GM23338 (cell line): ENCODE results near the gene HBM. TPM values are rescaled to one million over a fixed set of nuclear protein-coding genes. Genes with fewer than 3 reads are reported as not detected.

Experiments
- ATAC-seq: fragments of 200-7000 bp; cut with Tn5 transposase; 3 replicates; pipeline ENCODE4 v1.9.1; 2020
- DNase-seq: peaks from one replicate; pipeline ENCODE4 v3.0.0-alpha.2; 2015; ENCODE audit warnings: low spot score
- H2AFZ ChIP-seq: fragments of 200-600 bp; sonication (generic); 2 replicates; pipeline ENCODE4 v1.8.0; 2016; ENCODE audit warnings: antibody characterized with exemption, mild to moderate bottlenecking, moderate library complexity
- H3F3A ChIP-seq: fragments of 200-600 bp; sonication (generic); replicated peaks from 2 replicates; pipeline ENCODE4 v1.8.0; 2017; ENCODE audit warnings: antibody characterized with exemption, mixed run types, low read depth
- H3K27ac ChIP-seq: fragments of 200-600 bp; sonication (generic); 2 replicates; pipeline ENCODE4 v1.6.1; 2016; ENCODE audit warnings: low read depth
- H3K27me3 ChIP-seq: fragments of 200-600 bp; sonication (generic); 2 replicates; pipeline ENCODE4 v1.8.0; 2016; ENCODE audit warnings: mild to moderate bottlenecking, mixed run types, moderate library complexity; ENCODE audit not compliant: insufficient read depth
- H3K36me3 ChIP-seq: fragments of 200-600 bp; sonication (generic); 2 replicates; pipeline ENCODE4 v1.8.0; 2016; ENCODE audit warnings: mild to moderate bottlenecking; ENCODE audit not compliant: insufficient read depth
- H3K4me1 ChIP-seq: fragments of 200-600 bp; sonication (generic); 2 replicates; pipeline ENCODE4 v1.8.0; 2016; ENCODE audit warnings: mild to moderate bottlenecking, moderate library complexity; ENCODE audit not compliant: insufficient read depth
- H3K4me2 ChIP-seq: fragments of 200-600 bp; sonication (generic); 2 replicates; pipeline ENCODE4 v1.7.1; 2017; ENCODE audit warnings: mixed run types
- H3K4me3 ChIP-seq: fragments of 200-600 bp; sonication (generic); 2 replicates; pipeline ENCODE4 v1.6.1; 2016; ENCODE audit warnings: mixed run types
- H3K79me2 ChIP-seq: fragments of 200-600 bp; sonication (generic); replicated peaks from 2 replicates; pipeline ENCODE4 v1.8.0; 2017; ENCODE audit warnings: mild to moderate bottlenecking; ENCODE audit not compliant: insufficient read depth
- H3K9me2 ChIP-seq: fragments of 200-600 bp; sonication (generic); 2 replicates; pipeline ENCODE4 v1.8.0; 2017; ENCODE audit not compliant: insufficient read depth
- H4K20me1 ChIP-seq: fragments of 200-600 bp; sonication (generic); replicated peaks from 2 replicates; pipeline ENCODE4 v1.8.0; 2017; ENCODE audit warnings: mild to moderate bottlenecking; ENCODE audit not compliant: insufficient read depth
- H3K27ac Mint-ChIP-seq: 2 replicates; pipeline ENCODE4 v1.8.0; 2020; ENCODE audit warnings: inconsistent platforms, mild to moderate bottlenecking, moderate library complexity, mixed read lengths
- H3K27me3 Mint-ChIP-seq: 3 replicates; pipeline ENCODE4 v1.8.0; 2022; ENCODE audit warnings: low read depth, mild to moderate bottlenecking, moderate library complexity, mixed read lengths, inconsistent platforms; ENCODE audit not compliant: insufficient read depth, poor library complexity
- H3K36me3 Mint-ChIP-seq: 3 replicates; pipeline ENCODE4 v1.8.0; 2021; ENCODE audit warnings: low read depth, mild to moderate bottlenecking, inconsistent platforms, moderate library complexity, mixed read lengths
- H3K4me1 Mint-ChIP-seq: 3 replicates; pipeline ENCODE4 v1.8.0; 2020; ENCODE audit warnings: mild to moderate bottlenecking, inconsistent platforms, mixed read lengths
- H3K4me3 Mint-ChIP-seq: 3 replicates; pipeline ENCODE4 v1.8.0; 2021; ENCODE audit warnings: moderate library complexity, mild to moderate bottlenecking, inconsistent platforms, mixed read lengths
- H3K9me3 Mint-ChIP-seq: 3 replicates; pipeline ENCODE4 v1.8.0; 2020; ENCODE audit warnings: moderate library complexity, mild to moderate bottlenecking, inconsistent platforms, mixed read lengths
- EZH2phosphoT487 ChIP-seq: fragments of 200-600 bp; sonication (generic); IDR thresholded peaks from one replicate; pipeline ENCODE4 v1.8.1; 2018; ENCODE audit warnings: antibody characterized with exemption; ENCODE audit not compliant: unreplicated experiment
- JUNB ChIP-seq: IDR thresholded peaks from one replicate; pipeline ENCODE4 v1.6.1; 2016; ENCODE audit warnings: antibody characterized with exemption; ENCODE audit not compliant: unreplicated experiment
- STAT1 ChIP-seq: IDR thresholded peaks from one replicate; pipeline ENCODE4 v1.6.1; 2016; ENCODE audit warnings: antibody characterized with exemption; ENCODE audit not compliant: unreplicated experiment
- ZNF331 ChIP-seq: fragments of 250-450 bp; sonication (Bioruptor Pico); IDR thresholded peaks from 2 replicates; pipeline ENCODE4 v1.5.0; 2020; ENCODE audit warnings: low read depth, mild to moderate bottlenecking, moderate library complexity
- polyA plus RNA-seq: library from polyadenylated mRNA; unstranded; fragments of >200 nt; fragmentation: Nextera tagmentation; extraction: Ambion mirVana; gene quantifications from 2 replicates; pipeline ENCODE4 v1.2.1, GENCODE V29; 2016
- total RNA-seq: library from RNA; depleted of rRNA; stranded (reverse); fragments of >200 nt; shearing (Covaris generic); gene quantifications from 2 replicates; pipeline ENCODE4 v1.2.3, GENCODE V29; 2014
- TF ChIP-seq, protein P1 (sequence below): IDR thresholded peaks from 2 replicates; pipeline ENCODE4 v1.6.1; 2016; ENCODE audit warnings: antibody characterized with exemption
- TF ChIP-seq, protein P2 (sequence below): fragments of 250-450 bp; sonication (Bioruptor Pico); IDR thresholded peaks from 2 replicates; pipeline ENCODE4 v1.5.0; 2020; ENCODE audit warnings: mild to moderate bottlenecking, moderate library complexity
- TF ChIP-seq, protein P3 (sequence below), 2 experiments: fragments of 200-600 bp in 1 of 2; sonication (generic) in 1 of 2; conservative IDR thresholded peaks; 2 replicates each; pipeline versions ENCODE4 v1.5.1 to v1.6.1; 2016 to 2017; ENCODE audit warnings: antibody characterized with exemption in 2 of 2, low read depth in 2 of 2, mild to moderate bottlenecking in 2 of 2, moderate library complexity in 1 of 2

The HBM gene
- total and polyA plus RNA-seq, 2 experiments from 2014 or later, result not detected

DNA sequence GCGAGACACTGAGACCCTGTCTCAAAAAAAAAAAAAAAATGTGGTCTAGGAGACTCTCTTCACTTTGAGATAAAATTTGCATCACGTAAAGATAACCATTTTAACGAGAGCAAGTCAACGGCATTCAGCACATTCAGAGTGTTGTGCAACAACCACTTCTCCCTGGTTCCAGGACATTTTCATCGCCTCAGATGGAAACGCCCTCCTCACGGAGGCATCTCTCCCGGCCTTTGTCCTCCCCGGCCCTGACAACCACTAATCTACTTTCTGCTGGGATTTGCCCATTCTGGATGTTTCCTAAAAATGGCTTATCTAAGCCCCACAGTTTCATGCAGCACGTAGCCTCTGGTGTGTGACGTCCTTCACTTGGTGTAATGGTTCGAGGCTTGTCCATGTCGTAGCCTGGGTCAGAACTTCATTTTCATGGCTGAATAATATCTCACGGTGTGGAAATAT, 21.0 kb upstream of the HBM start:
- no peaks in the 10 kb centered on the region for H3K4me1 ChIP-seq
- no peaks in the 10 kb centered on the region for H4K20me1 ChIP-seq
- H3K9me2 ChIP-seq, result no peaks in the 10 kb centered on the region
- no peak for DNase-seq
- Mint-ChIP-seq H3K27me3 (peaks cover 11% of the 10 kb centered on the region), H3K27ac (no peak overlapping the region), H3K4me1 (no peaks in the 10 kb centered on the region), H3K36me3 (no peaks in the 10 kb centered on the region; the same call in 2 of the 3 replicates), H3K4me3 (no peak overlapping the region; the same call in 2 of the 3 replicates), H3K9me3 (no peaks in the 10 kb centered on the region)
- no peaks in the 10 kb centered on the region for H3F3A ChIP-seq
- H3K4me3 ChIP-seq, result no peak overlapping the region
- no peak for ATAC-seq
- TF ChIP-seq ZNF331 (CRISPR knock-in tag) (no peak), STAT1 (no peak)
- TF ChIP-seq, protein P1, sequence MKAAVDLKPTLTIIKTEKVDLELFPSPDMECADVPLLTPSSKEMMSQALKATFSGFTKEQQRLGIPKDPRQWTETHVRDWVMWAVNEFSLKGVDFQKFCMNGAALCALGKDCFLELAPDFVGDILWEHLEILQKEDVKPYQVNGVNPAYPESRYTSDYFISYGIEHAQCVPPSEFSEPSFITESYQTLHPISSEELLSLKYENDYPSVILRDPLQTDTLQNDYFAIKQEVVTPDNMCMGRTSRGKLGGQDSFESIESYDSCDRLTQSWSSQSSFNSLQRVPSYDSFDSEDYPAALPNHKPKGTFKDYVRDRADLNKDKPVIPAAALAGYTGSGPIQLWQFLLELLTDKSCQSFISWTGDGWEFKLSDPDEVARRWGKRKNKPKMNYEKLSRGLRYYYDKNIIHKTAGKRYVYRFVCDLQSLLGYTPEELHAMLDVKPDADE, result no peak
- H2AFZ ChIP-seq, result no peak overlapping the region
- no peaks in the 10 kb centered on the region for H3K79me2 ChIP-seq
- H3K27ac ChIP-seq, result no peak overlapping the region
- no peak overlapping the region for H3K4me2 ChIP-seq
- H3K27me3 ChIP-seq, result peaks cover 6% of the 10 kb centered on the region; the same call in 1 of the 2 replicates
- no peaks in the 10 kb centered on the region for H3K36me3 ChIP-seq

GRCh38 chr16:146646-147045, 19.1 kb upstream of the HBM start:
- no peak overlapping the region for H3K27ac ChIP-seq
- H3K4me1 ChIP-seq, result no peaks in the 10 kb centered on the region
- H3K9me2 ChIP-seq, result no peaks in the 10 kb centered on the region
- no peaks in the 10 kb centered on the region; the same call in 2 of the 3 replicates for H3K36me3 Mint-ChIP-seq
- DNase-seq, result no peak
- H3K27ac Mint-ChIP-seq, result no peak overlapping the region
- no peaks in the 10 kb centered on the region for H3K36me3 ChIP-seq
- H3K27me3 Mint-ChIP-seq, result peaks cover 11% of the 10 kb centered on the region
- H4K20me1 ChIP-seq, result no peaks in the 10 kb centered on the region
- no peak overlapping the region for H2AFZ ChIP-seq
- H3K9me3 Mint-ChIP-seq, result no peaks in the 10 kb centered on the region; the same call in 2 of the 3 replicates
- no peak overlapping the region for H3K4me3 ChIP-seq
- no peak for ATAC-seq
- peaks cover 18% of the 10 kb centered on the region; the same call in 1 of the 2 replicates for H3K27me3 ChIP-seq
- H3K4me1 Mint-ChIP-seq, result no peaks in the 10 kb centered on the region
- no peaks in the 10 kb centered on the region for H3F3A ChIP-seq
- H3K79me2 ChIP-seq, result no peaks in the 10 kb centered on the region
- H3K4me3 Mint-ChIP-seq, result no peak overlapping the region
- no peak overlapping the region for H3K4me2 ChIP-seq
- TF ChIP-seq, protein P2, sequence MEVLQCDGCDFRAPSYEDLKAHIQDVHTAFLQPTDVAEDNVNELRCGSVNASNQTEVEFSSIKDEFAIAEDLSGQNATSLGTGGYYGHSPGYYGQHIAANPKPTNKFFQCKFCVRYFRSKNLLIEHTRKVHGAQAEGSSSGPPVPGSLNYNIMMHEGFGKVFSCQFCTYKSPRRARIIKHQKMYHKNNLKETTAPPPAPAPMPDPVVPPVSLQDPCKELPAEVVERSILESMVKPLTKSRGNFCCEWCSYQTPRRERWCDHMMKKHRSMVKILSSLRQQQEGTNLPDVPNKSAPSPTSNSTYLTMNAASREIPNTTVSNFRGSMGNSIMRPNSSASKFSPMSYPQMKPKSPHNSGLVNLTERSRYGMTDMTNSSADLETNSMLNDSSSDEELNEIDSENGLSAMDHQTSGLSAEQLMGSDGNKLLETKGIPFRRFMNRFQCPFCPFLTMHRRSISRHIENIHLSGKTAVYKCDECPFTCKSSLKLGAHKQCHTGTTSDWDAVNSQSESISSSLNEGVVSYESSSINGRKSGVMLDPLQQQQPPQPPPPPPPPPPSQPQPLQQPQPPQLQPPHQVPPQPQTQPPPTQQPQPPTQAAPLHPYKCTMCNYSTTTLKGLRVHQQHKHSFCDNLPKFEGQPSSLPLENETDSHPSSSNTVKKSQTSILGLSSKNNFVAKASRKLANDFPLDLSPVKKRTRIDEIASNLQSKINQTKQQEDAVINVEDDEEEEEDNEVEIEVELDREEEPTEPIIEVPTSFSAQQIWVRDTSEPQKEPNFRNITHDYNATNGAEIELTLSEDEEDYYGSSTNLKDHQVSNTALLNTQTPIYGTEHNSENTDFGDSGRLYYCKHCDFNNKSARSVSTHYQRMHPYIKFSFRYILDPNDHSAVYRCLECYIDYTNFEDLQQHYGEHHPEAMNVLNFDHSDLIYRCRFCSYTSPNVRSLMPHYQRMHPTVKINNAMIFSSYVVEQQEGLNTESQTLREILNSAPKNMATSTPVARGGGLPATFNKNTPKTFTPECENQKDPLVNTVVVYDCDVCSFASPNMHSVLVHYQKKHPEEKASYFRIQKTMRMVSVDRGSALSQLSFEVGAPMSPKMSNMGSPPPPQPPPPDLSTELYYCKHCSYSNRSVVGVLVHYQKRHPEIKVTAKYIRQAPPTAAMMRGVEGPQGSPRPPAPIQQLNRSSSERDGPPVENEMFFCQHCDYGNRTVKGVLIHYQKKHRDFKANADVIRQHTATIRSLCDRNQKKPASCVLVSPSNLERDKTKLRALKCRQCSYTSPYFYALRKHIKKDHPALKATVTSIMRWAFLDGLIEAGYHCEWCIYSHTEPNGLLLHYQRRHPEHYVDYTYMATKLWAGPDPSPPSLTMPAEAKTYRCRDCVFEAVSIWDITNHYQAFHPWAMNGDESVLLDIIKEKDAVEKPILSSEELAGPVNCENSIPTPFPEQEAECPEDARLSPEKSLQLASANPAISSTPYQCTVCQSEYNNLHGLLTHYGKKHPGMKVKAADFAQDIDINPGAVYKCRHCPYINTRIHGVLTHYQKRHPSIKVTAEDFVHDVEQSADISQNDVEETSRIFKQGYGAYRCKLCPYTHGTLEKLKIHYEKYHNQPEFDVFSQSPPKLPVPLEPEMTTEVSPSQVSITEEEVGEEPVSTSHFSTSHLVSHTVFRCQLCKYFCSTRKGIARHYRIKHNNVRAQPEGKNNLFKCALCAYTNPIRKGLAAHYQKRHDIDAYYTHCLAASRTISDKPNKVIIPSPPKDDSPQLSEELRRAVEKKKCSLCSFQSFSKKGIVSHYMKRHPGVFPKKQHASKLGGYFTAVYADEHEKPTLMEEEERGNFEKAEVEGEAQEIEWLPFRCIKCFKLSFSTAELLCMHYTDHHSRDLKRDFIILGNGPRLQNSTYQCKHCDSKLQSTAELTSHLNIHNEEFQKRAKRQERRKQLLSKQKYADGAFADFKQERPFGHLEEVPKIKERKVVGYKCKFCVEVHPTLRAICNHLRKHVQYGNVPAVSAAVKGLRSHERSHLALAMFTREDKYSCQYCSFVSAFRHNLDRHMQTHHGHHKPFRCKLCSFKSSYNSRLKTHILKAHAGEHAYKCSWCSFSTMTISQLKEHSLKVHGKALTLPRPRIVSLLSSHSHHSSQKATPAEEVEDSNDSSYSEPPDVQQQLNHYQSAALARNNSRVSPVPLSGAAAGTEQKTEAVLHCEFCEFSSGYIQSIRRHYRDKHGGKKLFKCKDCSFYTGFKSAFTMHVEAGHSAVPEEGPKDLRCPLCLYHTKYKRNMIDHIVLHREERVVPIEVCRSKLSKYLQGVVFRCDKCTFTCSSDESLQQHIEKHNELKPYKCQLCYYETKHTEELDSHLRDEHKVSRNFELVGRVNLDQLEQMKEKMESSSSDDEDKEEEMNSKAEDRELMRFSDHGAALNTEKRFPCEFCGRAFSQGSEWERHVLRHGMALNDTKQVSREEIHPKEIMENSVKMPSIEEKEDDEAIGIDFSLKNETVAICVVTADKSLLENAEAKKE (CRISPR knock-in tag), result no peak
- no peak for TF ChIP-seq ZNF331 (CRISPR knock-in tag)
- TF ChIP-seq EZH2phosphoT487, result no peak
- TF ChIP-seq, protein P3, sequence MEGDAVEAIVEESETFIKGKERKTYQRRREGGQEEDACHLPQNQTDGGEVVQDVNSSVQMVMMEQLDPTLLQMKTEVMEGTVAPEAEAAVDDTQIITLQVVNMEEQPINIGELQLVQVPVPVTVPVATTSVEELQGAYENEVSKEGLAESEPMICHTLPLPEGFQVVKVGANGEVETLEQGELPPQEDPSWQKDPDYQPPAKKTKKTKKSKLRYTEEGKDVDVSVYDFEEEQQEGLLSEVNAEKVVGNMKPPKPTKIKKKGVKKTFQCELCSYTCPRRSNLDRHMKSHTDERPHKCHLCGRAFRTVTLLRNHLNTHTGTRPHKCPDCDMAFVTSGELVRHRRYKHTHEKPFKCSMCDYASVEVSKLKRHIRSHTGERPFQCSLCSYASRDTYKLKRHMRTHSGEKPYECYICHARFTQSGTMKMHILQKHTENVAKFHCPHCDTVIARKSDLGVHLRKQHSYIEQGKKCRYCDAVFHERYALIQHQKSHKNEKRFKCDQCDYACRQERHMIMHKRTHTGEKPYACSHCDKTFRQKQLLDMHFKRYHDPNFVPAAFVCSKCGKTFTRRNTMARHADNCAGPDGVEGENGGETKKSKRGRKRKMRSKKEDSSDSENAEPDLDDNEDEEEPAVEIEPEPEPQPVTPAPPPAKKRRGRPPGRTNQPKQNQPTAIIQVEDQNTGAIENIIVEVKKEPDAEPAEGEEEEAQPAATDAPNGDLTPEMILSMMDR (conservative IDR thresholded peaks at IDR 0.05; ENCODE audit: low read depth in 2 of 2), result no peak
- no peak for TF ChIP-seq STAT1
- TF ChIP-seq, protein P1, result no peak
- TF ChIP-seq JUNB, result no peak
